Measurements from ENCODE around the gene DPYSL3.

DNA sequence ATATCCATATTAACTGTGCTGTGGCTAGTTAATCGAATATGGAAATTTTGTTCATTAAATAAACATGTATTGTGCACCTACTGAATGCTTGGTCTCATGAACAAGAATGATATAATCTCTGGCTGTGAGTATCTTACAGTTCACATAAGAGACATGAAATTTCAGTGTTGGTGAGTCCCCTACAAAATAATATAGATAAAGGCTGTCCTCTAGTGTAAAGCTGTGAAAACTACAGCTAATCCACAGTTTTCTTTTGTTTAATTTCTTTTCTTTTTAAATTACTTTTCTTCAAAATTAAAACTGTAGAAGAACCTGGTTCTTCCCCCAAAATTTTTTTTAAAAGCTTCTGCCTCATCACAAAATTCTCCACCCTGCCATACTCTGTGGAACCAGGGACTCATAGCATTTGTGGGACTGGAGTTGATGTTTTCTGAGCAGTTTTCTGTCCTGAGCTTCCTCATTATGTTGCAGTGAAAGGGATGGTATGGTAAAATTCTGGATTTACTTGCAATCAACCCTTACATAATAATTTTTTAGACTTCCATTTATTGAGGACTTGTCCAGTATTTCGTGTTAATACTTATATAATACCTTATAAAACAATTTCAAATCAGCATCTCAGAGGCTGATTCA, 140.0 kb downstream of the DPYSL3 start:
- TF ChIP-seq ELF4 (IDR thresholded peaks at IDR 0.05): no peak
- no peak for TF ChIP-seq BHLHE40 (IDR thresholded peaks at IDR 0.05; ENCODE audit: borderline replicate concordance)
- no peak for TF ChIP-seq SUZ12 (IDR thresholded peaks at IDR 0.05)
- no peak for TF ChIP-seq ARNT (IDR thresholded peaks at IDR 0.05)
- TF ChIP-seq HDGF (IDR thresholded peaks at IDR 0.05; ENCODE audit: borderline replicate concordance): no peak
- TF ChIP-seq FOXM1 (IDR thresholded peaks at IDR 0.05; ENCODE audit: borderline replicate concordance): no peak
- TF ChIP-seq, protein P1, sequence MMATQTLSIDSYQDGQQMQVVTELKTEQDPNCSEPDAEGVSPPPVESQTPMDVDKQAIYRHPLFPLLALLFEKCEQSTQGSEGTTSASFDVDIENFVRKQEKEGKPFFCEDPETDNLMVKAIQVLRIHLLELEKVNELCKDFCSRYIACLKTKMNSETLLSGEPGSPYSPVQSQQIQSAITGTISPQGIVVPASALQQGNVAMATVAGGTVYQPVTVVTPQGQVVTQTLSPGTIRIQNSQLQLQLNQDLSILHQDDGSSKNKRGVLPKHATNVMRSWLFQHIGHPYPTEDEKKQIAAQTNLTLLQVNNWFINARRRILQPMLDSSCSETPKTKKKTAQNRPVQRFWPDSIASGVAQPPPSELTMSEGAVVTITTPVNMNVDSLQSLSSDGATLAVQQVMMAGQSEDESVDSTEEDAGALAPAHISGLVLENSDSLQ (IDR thresholded peaks at IDR 0.05): no peak
- no peak for TF ChIP-seq L3MBTL2 (conservative IDR thresholded peaks at IDR 0.05)
- no peak for TF ChIP-seq FOXA1 (IDR thresholded peaks at IDR 0.05)
